NCI-H774 (cell line): ENCODE measurements around the gene SLAIN1.

Experiments
- DNase-seq: peaks from one replicate; lab custom pipeline; 2025; lab: John Stamatoyannopoulos, UW

SLAIN1 gene

DNA sequence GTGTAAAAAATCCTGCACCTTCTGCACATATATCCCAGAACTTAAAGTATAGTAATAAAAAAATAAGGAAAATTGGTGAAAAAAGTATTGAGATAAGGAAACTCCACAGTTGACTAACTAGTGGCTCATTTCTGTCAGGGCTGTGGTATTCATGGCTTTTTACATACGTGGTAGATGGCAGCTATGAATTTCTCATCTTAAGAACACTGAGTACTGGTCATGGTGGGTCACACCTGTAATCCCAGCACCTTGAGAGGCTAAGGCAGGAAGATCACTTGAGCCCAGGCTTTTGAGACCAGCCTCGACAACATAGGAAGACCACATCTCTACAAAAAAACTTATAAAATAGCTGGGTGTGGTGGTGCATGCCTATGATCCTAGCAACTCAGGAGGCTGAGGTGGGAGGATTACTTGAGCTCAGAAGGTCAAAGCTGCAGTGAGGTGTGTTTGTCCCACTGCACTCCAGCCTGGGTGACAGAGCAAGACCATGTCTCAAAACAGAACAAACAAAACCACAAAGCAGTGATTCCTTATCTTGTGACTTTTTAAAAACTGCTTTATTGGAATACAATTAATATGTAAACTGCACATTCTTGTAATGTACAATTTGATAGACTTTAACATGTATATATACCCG is 16.8 kb downstream of the SLAIN1 start:
- DNase-seq, result no peak

DNA sequence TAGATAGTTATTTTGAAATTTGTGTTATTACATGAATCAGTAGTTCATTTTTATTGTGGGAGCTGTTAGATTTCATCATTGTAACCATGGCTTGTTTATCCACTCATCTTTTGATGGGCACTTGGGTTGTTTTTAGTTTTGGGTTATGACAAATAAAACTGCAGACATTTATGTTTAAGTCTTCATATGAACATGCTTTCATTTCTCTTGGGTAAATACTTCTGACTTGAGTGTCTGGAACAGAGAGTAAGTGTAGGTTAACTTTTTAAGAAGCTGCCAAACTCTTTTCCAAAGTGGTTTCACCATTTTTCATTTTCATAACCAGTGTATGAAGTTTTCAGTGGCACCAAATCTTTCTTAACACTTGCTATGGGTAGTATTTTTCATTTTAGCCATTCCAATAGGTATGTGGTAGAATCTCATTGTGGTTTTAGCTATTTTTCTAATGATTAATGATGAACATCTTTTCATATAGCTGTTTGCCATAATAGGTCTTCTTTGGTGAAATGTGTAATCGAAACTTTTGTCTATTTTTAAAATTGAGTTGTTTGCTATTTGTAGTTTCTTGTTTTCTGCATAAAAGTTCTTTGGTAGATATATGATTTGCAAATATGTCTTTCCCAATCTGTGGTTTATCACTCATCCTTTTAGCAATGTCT is 17.9 kb downstream of the SLAIN1 start:
- DNase-seq, result no peak

DNA sequence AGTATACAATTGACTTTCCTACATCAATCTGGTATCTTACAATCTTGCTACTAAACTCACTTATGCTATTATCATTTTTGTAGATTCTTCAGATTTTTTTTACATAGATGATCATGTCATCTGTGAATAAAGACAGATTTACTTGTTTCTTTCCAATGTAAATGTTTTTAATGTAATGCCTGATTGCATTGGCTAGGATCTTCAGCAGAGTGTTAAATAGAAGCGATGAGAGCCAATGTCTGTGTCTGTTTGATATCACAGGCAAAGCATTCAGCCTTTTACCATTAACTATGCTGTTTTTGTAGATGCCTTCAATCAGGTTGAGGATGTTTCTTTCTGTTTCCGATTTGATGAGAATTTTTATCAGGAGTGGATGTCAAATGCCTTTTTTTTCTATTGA is 19.2 kb downstream of the SLAIN1 start:
- no peak for DNase-seq

DNA sequence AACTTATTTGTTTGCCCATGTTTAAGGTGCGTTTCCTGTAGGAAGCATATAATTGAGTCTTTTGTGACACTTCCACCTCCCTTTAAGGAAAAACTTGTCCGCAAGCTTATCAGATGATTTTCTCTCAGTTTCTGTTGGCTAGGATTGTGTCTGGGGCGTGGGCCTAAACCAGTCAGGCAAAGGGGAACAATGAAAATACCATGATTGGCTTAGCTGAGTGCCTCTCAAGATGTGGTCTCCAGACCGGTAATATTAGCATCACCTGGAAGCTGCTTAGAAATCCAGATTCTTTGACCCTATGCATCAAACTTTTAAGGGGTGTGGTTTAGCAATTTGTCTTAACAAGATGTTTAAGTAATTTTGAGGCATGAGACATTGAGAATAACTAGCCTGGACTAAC is 20.0 kb downstream of the SLAIN1 start:
- DNase-seq, result no peak

DNA sequence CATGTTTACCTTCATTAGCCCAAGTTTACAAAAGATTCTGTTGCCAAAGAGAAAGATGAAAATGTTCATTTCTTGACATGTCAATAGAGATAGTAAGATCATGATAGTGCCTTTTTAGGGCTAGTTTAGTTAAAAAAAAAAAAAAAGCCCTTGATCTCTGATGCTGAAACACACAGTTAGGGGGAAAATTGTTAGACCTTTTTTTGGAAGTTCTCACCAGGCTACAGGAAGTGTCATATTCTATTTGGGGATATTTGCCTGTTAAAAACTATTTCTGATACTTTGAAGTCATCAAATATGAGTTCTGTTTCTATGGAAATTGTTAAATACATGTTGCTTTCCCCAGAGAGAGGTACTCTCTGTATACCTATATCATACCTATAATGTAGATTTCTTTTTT is 21.6 kb downstream of the SLAIN1 start:
- DNase-seq, result no peak

DNA sequence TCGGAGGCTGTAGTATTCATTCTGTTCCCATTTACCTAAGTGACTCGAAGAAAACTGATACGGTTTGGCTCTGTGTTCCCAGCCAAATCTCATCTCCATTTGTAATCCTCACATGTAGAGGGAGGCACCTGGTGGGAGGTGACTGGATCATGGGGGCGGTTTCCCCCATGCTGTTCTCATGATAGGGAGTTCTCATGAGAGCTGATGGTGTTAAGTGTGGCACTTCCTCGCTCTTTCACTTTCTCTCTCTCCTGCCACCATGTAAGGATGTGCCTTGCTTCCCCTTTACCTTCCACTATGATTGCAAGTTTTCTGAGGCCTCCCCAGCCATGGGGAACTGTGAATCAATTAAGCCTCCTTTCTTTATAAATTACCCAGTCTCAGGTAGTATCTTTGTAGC is 23.5 kb downstream of the SLAIN1 start:
- DNase-seq, result no peak

DNA sequence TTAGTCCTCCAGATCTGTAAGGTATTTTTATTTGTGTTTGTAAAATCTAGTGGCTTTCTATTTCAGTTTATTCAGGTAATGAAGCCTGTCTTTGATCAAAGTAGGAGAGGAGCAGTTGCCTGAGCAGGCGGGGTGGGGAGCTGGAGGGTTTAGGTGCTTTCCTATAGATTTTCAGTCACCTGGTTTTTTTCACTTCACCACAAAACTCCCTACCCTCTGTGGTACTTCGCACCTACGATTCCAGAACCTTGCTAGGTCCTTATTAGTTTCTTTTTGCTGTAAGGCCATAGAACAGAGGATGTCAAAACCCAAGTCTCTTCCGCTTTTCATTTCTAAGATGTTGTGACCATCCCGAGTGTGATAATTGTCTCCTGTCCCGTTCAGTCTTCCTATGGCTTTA is 26.6 kb downstream of the SLAIN1 start:
- DNase-seq, result no peak

DNA sequence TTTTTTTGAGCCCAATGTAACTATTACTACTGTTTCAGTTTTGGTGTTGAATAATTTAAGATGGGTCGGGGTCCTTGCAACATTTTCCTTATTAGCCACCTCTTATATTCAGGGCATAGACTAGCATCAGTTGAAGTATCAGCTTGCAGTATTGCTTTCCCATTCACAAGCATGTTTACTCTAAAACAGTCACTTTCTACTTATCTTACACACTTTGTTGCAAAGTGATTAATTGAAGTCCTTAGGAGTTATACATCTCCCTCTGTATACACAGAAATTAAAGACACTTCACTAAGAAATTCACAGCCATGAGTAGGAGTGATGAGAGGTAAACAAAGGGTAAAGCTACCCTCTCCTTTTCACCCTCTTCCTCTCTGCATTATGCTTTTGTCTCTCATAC is 27.6 kb downstream of the SLAIN1 start:
- no peak for DNase-seq

DNA sequence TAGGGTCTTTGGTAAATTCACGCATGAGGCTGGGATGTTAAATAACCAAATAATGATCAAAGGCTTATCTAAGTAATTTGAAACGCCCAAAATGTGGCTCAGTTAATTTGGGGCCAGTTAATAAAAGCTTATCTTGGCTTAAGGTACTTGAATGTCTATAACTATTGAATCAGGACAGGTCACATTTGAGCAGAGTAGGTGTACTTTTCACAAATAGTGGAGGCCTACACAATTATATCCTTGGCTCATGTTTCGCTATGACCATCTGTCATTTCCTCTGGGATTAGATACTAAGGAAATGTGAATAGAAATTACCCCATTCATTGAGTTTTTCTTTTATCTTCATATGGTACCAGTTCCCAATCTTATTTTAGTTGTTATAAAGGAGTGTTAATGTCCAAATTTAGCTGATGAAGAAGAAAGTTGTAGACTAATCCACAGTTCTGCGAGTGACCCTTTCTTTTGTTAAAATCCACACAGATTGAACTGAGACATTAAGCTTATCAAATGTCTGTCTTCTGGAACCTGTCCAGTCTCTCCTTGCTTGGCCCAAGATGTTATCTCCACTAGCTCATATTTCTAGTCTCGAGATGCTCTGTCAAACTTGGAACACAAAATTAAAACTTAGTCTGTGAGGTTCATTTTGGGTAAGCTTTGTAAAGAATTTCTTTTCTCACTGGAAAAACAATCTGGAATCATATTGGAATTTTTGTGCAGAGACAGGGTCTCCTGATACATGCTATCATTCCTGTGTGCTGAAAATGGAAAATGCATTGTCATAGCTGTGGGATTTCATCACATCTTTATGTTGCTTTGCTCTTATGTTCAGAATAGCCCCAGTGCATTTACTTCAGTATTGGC is 31.0 kb downstream of the SLAIN1 start:
- no peak for DNase-seq

DNA sequence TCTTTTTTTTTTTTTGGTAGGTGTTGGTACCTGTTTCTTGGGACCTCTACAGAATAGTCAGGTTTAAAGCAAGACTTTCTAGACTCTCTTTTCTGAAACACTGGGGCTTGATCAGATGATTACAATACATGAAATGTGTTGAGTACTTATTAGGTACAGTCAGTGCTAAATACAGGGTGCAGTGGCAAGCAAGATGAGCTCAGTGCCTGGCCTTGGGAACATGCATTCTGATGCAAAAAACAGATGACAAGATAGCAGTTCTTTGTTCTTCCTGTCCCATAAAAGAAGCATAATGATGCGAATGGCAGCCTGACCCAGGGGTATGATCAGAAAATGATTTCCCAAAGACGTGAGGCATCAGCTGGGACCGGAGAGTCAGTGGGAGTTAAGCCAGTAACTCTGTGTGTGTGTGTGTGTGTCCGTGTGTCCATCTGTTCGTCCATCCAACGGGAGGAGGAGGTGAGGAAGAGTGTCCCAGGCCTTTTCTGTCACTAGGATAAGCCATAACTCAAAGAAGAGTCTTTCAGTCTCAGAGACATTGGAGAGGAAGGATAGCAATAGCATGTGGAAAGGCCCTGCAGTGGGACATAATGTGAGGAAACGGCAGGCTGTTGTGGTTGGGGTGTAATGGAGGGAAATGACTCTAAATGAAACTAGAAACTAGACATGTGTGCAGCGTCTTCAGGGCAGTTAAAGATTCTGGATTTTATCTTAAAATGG is 32.2 kb downstream of the SLAIN1 start:
- DNase-seq, result no peak

DNA sequence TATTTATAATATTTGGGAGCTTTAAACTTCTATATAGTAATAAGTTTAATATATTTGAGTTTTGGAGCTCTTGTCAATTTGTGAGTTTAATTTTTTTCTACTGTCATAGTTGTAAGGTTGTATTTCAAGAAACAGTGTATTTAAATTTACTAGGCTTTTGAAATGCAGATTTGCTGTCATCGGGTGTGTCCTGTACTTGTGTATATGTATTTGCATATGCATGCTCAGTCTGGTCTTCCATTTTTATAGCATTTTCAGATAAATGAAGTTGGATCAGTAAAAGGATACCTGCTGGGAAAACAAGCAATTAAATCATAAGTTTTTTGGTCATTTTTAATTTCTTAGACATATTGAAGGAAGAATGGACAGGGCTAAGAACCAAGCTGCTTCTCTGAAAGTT is 33.1 kb downstream of the SLAIN1 start:
- no peak for DNase-seq

DNA sequence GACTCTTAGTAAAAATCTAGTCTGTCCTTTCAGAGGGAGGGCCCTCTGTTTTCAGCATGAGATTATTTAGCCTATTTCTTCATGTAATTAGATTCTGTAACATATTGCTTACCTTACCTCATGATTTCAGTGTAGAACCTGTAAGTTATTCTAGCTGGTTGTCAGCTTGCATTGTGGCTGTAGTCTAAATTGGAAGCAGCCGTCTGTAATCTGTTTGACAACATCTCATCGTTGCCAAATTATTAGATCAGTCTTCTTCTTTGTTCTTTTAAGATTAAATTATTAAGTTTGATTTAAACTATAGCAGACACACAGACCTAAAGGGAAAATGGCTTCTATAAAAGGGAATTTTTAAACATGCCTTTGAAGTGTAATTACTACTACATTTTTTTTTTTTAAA is 34.8 kb downstream of the SLAIN1 start:
- DNase-seq, result no peak

DNA sequence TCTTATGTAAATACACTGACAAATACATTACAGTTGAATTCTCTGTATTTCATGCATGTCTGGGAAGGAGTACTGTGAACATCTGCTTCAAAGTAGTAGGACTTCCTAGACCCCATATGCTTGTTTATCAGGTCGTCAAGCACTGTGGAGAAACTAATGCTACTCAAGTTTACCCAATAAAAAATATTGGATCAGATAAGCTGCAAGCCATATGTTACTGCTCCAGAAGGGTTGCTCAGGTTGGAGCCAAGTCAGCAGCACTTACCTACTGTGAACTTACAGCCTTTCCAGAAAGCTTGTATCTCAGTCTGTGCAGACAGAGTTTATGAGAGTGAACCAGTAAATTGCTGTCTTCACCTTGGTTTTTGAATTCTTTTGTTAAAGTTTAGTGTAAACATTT is 36.2 kb downstream of the SLAIN1 start:
- DNase-seq, result no peak

DNA sequence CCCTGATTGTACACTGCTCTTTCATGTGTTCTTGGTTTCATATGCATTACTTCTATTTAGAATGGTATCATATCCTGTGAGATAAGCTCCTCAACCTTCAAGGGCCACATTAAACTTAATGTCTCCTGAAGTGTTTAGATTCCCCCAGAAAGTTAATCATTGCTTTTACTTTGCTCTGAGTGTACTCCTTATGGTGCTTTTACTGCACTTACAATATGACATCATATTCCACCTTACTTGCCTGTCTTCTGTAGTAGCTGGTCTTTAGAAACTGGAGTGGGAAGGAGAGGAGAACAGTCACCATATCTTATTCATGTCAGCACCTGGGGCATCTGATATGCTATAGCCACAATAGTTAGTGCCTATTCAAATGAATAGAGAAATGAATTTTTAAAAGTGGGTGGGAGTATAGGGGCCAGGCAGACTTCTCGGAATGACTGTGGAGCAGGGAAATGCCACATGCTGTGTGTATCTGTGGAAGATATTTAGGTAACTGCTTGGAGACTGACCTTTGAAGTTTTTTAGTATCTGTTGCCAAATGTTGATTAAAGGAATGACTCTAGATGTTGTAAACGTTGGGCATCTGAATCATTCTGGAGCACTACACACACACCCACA is 40.2 kb downstream of the SLAIN1 start:
- DNase-seq, result no peak

DNA sequence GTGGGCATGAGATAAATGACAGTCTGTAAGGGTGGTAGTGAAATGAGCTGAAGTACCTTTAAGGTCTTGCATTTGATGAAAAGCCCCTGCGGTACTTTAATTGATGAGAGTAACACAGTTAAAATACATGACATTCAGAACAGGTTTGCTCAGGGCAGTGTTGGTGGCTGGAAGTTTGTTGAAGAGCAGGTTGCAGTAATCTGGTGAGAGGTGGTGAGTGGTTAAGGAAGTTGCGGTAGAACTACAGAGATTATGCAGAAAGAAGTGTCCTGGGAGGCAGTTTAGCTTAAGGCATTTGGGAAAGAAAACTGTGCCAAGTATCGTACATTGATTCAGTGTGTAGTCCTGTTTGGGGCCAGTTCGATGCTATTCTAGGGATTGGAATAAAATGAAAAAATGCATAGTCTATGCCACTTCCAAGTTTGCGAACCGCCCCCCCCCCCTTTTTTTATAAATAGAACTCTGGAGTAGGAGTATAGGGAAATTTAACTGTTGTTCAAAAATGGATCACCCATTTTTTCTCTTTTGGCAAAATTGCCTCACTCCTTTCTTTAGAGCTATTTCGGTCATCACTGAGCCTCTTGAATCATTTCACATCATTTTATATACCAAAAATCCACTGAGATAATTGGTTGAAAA is 42.7 kb downstream of the SLAIN1 start:
- DNase-seq, result no peak

DNA sequence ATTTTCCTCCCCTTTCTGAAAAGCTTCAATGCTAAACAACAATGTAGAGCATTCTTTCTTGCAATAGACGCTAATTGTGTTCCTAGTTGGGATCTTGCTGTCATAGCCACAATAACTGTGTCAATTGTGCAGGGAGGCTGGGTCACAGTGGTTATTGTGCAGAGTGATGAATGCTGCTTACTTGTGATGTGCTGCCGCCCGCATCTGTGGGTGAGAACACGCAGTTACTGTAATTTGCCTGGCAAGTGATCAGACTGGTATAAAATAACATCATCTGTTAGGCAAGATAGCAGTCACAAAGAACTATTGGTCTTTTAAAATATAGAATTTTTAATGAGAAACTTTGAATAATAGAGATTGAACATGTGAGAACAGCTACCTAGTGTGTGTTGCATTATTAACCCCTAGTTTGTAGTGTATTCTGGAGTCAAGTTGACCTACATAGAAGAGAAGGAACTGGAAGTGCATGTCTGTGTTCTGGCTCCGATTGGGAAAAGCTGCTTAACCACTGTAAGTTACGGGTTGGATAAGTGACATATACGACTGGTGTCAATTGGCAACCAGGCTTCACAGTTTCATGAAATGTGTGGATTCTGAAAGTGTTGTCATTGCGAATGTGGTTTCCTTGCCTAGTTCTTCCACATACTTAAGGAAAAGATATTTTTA is 43.6 kb downstream of the SLAIN1 start:
- DNase-seq, result no peak

DNA sequence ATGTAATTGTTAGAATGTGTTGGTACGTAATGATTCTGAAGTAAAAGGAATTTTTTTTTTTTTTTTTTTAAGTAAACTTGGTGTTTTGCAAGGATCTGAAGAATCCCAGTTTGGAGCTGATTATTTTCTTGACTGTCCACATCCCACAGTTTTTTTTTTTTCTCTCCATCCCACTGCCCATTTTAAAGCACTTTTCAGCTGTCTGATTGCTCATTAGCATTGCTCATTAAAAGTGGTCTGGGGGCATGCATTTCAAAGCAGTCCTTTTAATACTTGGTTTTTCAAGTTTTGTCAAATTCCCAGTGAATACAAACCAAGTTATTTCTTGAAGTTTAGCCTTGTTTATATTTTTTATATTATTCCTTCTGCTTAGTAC is 44.1 kb downstream of the SLAIN1 start:
- DNase-seq, result no peak

DNA sequence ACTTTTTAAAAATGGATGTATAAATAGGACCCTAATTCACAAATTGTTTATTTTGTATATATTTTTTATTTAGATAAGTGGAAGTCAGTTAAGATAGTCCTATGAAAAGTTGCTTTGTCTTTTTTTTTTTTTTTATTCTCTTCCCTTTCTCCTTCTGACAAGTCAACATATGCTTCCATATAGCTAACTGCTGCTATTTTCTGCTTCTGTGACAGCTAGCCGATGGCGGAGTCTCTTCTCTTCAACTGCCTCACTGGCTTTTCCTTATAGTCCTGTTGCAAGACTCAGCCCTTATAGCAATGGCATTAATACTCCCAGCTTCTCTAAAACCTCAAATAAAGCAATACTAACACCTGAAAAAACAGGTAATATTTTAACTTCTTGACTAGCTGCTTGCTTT is 45.3 kb downstream of the SLAIN1 start:
- DNase-seq, result no peak

DNA sequence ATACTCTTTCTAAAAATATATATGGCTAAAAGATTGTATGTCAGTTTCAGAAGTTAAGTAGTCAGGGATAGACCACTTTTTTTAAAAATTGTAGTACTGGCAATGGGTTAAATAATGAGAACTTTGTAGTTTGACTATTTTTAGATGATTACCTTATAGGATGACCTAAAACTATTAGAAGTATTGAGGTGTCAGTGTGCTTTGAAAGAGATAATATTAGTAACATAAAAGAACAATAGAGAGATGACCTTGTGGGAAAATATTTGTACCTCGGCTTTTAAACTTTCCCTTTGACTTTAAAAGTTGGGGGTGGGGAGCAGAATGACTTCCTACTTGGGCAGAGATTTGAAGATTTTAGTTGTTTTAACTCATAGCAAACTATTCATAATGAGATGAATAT is 48.3 kb downstream of the SLAIN1 start:
- DNase-seq, result no peak

DNA sequence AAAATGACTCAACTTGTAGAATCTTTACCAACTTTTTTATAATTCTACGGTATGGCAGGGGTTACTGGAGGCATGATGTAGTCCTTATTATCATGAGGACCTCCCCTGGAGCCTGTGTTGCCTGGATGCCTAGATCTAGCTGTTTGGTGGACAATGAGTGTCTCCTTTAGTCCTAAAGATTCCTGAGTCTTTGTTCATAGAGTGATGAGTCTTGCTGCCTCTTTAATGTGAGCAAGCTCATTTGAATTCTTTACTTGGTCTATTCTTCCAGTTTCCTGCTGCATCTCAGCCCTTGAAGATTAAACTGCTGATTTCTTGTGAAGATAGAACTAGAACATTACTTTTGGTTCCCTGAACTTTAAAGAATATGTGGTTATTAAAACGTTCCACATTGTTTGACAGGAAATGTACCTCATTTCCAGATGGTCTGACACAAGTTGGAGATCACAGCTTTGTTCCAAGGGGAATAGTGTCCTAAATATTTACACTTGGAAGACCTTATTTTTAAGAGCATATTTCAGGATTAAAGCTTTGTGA is 51.9 kb downstream of the SLAIN1 start:
- DNase-seq, result no peak
